PC-9 (cell line): Measurements from ENCODE around the gene HS3ST4. TPM values are rescaled to one million over a fixed set of nuclear protein-coding genes. Genes with fewer than 3 reads are reported as not detected.

Source experiments
- BruUV-seq: library from RNA; stranded (reverse); fragments of 400-500 nt; replicated peaks from 2 replicates; lab custom pipeline; 2021; lab: Mats Ljungman, UMichigan
- CTCF ChIA-PET: fragments of 300-600 bp; sonication (Branson Sonifier 250); formaldehyde crosslinking; loops from one replicate; lab custom pipeline; 2022; ENCODE audit warnings: antibody characterized with exemption; lab: Charles Lee
- POLR2A ChIA-PET: fragments of 300-600 bp; sonication (Branson Sonifier 250); formaldehyde crosslinking; loops from one replicate; lab custom pipeline; 2022; ENCODE audit warnings: antibody characterized with exemption; ENCODE audit not compliant: unreplicated experiment; lab: Charles Lee
- DNase-seq, 2 experiments: peaks; one replicate each; pipeline versions ENCODE4 v3.0.0 to v3.0.0-alpha.2; 2015 to 2022; ENCODE audit warnings: mixed read lengths in 1 of 2
- H2AFZ ChIP-seq: fragments of 200-600 bp; sonication (generic); 2 replicates; pipeline ENCODE4 v1.8.1; 2017; ENCODE audit warnings: antibody characterized with exemption
- H3F3A ChIP-seq: fragments of 200-600 bp; sonication (generic); 2 replicates; pipeline ENCODE4 v1.8.1; 2017; ENCODE audit warnings: antibody characterized with exemption, mild to moderate bottlenecking, low read depth; ENCODE audit not compliant: insufficient read depth
- H3K27ac ChIP-seq: fragments of 200-600 bp; sonication (generic); 2 replicates; pipeline ENCODE4 v1.6.1; 2016; ENCODE audit warnings: mixed run types
- H3K27me3 ChIP-seq: fragments of 200-600 bp; sonication (generic); 2 replicates; pipeline ENCODE4 v1.6.1; 2016; ENCODE audit warnings: low read depth, mixed run types; ENCODE audit not compliant: insufficient read depth
- H3K36me3 ChIP-seq: fragments of 200-600 bp; sonication (generic); 2 replicates; pipeline ENCODE4 v1.6.1; 2016; ENCODE audit warnings: low read depth, mixed run types
- H3K4me1 ChIP-seq: fragments of 200-600 bp; sonication (generic); replicated peaks from 2 replicates; pipeline ENCODE4 v1.6.1; 2016; ENCODE audit warnings: mixed run types; ENCODE audit not compliant: insufficient read depth
- H3K4me2 ChIP-seq: fragments of 200-600 bp; sonication (generic); 2 replicates; pipeline ENCODE4 v1.6.1; 2017; ENCODE audit warnings: mixed run types
- H3K4me3 ChIP-seq: fragments of 200-600 bp; sonication (generic); 2 replicates; pipeline ENCODE4 v1.6.1; 2016; ENCODE audit warnings: mixed run types
- H3K79me2 ChIP-seq: fragments of 200-600 bp; sonication (generic); 2 replicates; pipeline ENCODE4 v1.6.1; 2017; ENCODE audit warnings: low read depth, mixed run types
- H3K9me2 ChIP-seq: fragments of 200-600 bp; sonication (generic); 2 replicates; pipeline ENCODE4 v1.8.1; 2017; ENCODE audit warnings: mild to moderate bottlenecking; ENCODE audit not compliant: insufficient read depth
- H3K9me3 ChIP-seq: fragments of 200-600 bp; sonication (generic); 2 replicates; pipeline ENCODE4 v1.8.1; 2016; ENCODE audit warnings: low read depth; ENCODE audit not compliant: insufficient read depth
- H4K20me1 ChIP-seq: fragments of 200-600 bp; sonication (generic); 2 replicates; pipeline ENCODE4 v1.8.1; 2017; ENCODE audit not compliant: insufficient read depth
- CTCF ChIP-seq: fragments of 200-600 bp; sonication (generic); conservative IDR thresholded peaks from 2 replicates; pipeline ENCODE4 v1.6.1; 2017; ENCODE audit warnings: mixed run types, antibody characterized with exemption, mild to moderate bottlenecking, moderate library complexity
- EZH2 ChIP-seq: fragments of 200-600 bp; sonication (generic); IDR thresholded peaks from 2 replicates; pipeline ENCODE4 v1.8.0; 2017; ENCODE audit warnings: antibody characterized with exemption, low read depth
- intact Hi-C: fragments of 100-400 bp; cut with micrococcal nuclease; formaldehyde crosslinking; loops from one replicate; pipeline ENCODE4 v1.10.0; 2022; ENCODE audit not compliant: unreplicated experiment
- total RNA-seq: library from RNA; stranded (reverse); gene quantifications from 2 replicates; pipeline ENCODE4 v1.2.3, GENCODE V29; 2021

HS3ST4 gene
- total RNA-seq, 1 experiment from 2014 or later = not detected

GRCh38 chr16:26169473-26169872, 477.7 kb downstream of the HS3ST4 start:
- Histone ChIP-seq H4K20me1 (no peaks in the 10 kb centered on the region), H3K4me2 (no peak overlapping the region), H3F3A (no peaks in the 10 kb centered on the region), H2AFZ (no peak overlapping the region), H3K9me2 (no peaks in the 10 kb centered on the region), H3K27ac (no peak overlapping the region), H3K79me2 (no peaks in the 10 kb centered on the region), H3K4me1 (no peaks in the 10 kb centered on the region), H3K27me3 (peaks cover 8% of the 10 kb centered on the region), H3K9me3 (no peaks in the 10 kb centered on the region), H3K36me3 (no peaks in the 10 kb centered on the region), H3K4me3 (no peak overlapping the region)
- BruUV-seq = no TSS peak
- CTCF ChIA-PET = no interaction called here
- POLR2A ChIA-PET = no interaction called here
- TF ChIP-seq CTCF (no peak), EZH2 (no peak)
- no peak for DNase-seq
- intact Hi-C loops = loop anchor here (5.0 kb wide), 1 partner anchor 167 kb away; no protein-coding TSS in a partner anchor

GRCh38 chr16:26175944-26176343, 484.2 kb downstream of the HS3ST4 start:
- Histone ChIP-seq H3K9me3 (no peaks in the 10 kb centered on the region), H3K4me2 (no peak overlapping the region), H3K9me2 (no peaks in the 10 kb centered on the region), H3F3A (no peaks in the 10 kb centered on the region), H3K79me2 (no peaks in the 10 kb centered on the region), H3K4me1 (no peaks in the 10 kb centered on the region), H3K4me3 (no peak overlapping the region), H3K27ac (no peak overlapping the region), H3K36me3 (no peaks in the 10 kb centered on the region), H3K27me3 (no peaks in the 10 kb centered on the region; the same call in 1 of the 2 replicates), H2AFZ (no peak overlapping the region), H4K20me1 (no peaks in the 10 kb centered on the region)
- ChIA-PET CTCF (no interaction called here), POLR2A (no interaction called here)
- TF ChIP-seq EZH2 (no peak), CTCF (no peak)
- no peak for DNase-seq
- intact Hi-C loops = no loop called here
- no TSS peak for BruUV-seq

- TF ChIP-seq CTCF = no peak
- TF ChIP-seq EZH2 = no peak
Observed at GRCh38 chr16:26177438-26177837, 485.7 kb downstream of the HS3ST4 start.

More at GRCh38 chr16:26177438-26177837, 485.7 kb downstream of the HS3ST4 start:
- no peaks in the 10 kb centered on the region for H3K4me1 ChIP-seq
- H3K9me3 ChIP-seq = no peaks in the 10 kb centered on the region
- intact Hi-C loops = no loop called here
- H3K9me2 ChIP-seq = no peaks in the 10 kb centered on the region
- no peaks in the 10 kb centered on the region for H3K79me2 ChIP-seq
- H2AFZ ChIP-seq = no peak overlapping the region
- ChIA-PET CTCF (interaction anchor here (0.6 kb wide), 1 partner anchor 1054 kb away, joined by 5 read pairs; no protein-coding TSS in a partner anchor), POLR2A (no interaction called here)
- 0 out of 2 replicates have a peak, but pooled peaks cover 3% of the 10 kb centered on the region for H3K27me3 ChIP-seq
- no peak overlapping the region for H3K4me3 ChIP-seq
- no peaks in the 10 kb centered on the region for H3F3A ChIP-seq
- no peak overlapping the region for H3K27ac ChIP-seq
- no peaks in the 10 kb centered on the region for H4K20me1 ChIP-seq
- no peak overlapping the region for H3K4me2 ChIP-seq
- DNase-seq = no peak
- no TSS peak for BruUV-seq
- H3K36me3 ChIP-seq = no peaks in the 10 kb centered on the region
